ENCODE measurements around the gene SLC7A14.

Gene SLC7A14

GRCh38 chr3:170467571-170468147, 118.2 kb downstream of the SLC7A14 start:
- no peak for FAIRE-seq

- FAIRE-seq, result no peak
Measured at GRCh38 chr3:170467007-170467406, 118.9 kb downstream of the SLC7A14 start.

- no peak for FAIRE-seq
Measured at GRCh38 chr3:170465955-170466354, 119.9 kb downstream of the SLC7A14 start.

- FAIRE-seq, result no peak
Measured at GRCh38 chr3:170463011-170463410, 122.9 kb downstream of the SLC7A14 start.

- FAIRE-seq, result no peak
Measured at GRCh38 chr3:170458285-170458684, 127.6 kb downstream of the SLC7A14 start.

GRCh38 chr3:170454509-170454908, 131.4 kb downstream of the SLC7A14 start:
- no peak for FAIRE-seq

- no peak for FAIRE-seq
Measured at GRCh38 chr3:170450039-170450438, 135.8 kb downstream of the SLC7A14 start.

GRCh38 chr3:170448584-170448983, 137.3 kb downstream of the SLC7A14 start:
- FAIRE-seq, result no peak

GRCh38 chr3:170443457-170443856, 142.4 kb downstream of the SLC7A14 start:
- FAIRE-seq, result no peak

GRCh38 chr3:170442947-170443346, 142.9 kb downstream of the SLC7A14 start:
- FAIRE-seq, result no peak

- FAIRE-seq, result no peak
Measured at GRCh38 chr3:170441412-170441811, 144.5 kb downstream of the SLC7A14 start.

GRCh38 chr3:170440344-170440743, 145.5 kb downstream of the SLC7A14 start:
- no peak for FAIRE-seq

- FAIRE-seq, result no peak
Measured at GRCh38 chr3:170438836-170439235, 147.0 kb downstream of the SLC7A14 start.

GRCh38 chr3:170437696-170438407, 148.0 kb downstream of the SLC7A14 start:
- no peak for FAIRE-seq

GRCh38 chr3:170437176-170437575, 148.7 kb downstream of the SLC7A14 start:
- no peak for FAIRE-seq

- FAIRE-seq, result no peak
Measured at GRCh38 chr3:170436697-170437096, 149.2 kb downstream of the SLC7A14 start.

- FAIRE-seq, result no peak
Measured at GRCh38 chr3:170432416-170432815, 153.5 kb downstream of the SLC7A14 start.

- FAIRE-seq, result no peak
Measured at GRCh38 chr3:170431054-170431453, 154.8 kb downstream of the SLC7A14 start.

GRCh38 chr3:170429050-170429449, 156.8 kb downstream of the SLC7A14 start:
- FAIRE-seq, result no peak

- FAIRE-seq, result no peak
Measured at GRCh38 chr3:170428095-170428494, 157.8 kb downstream of the SLC7A14 start.

- FAIRE-seq, result no peak
Measured at GRCh38 chr3:170426240-170426797, 159.6 kb downstream of the SLC7A14 start.

- no peak for FAIRE-seq
Measured at GRCh38 chr3:170425491-170426239, 160.2 kb downstream of the SLC7A14 start.

GRCh38 chr3:170424879-170425278, 161.0 kb downstream of the SLC7A14 start:
- FAIRE-seq, result no peak
